ENCODE measurements around the gene AEBP1. TPM values are rescaled to one million over a fixed set of nuclear protein-coding genes. Genes with fewer than 3 reads are reported as not detected.

The AEBP1 gene
- total and polyA plus RNA-seq, 9 of the 15 experiments (the other 6 are each of a cell fraction or from before 2014, with no cell fraction given), result 0.03 to 0.78 (median 0.30) TPM; not detected in 2

GRCh38 chr7:44112231-44112996, 8.3 kb downstream of the AEBP1 start:
- FAIRE-seq (peak; percentile 62), DNase-seq (ENCODE audit: extremely low read depth in 1 of 4, low spot score in 3 of 4) (peak; percentile 64 to 83 (median 78)), ATAC-seq (peak; percentile 69)
- H3K4me2 ChIP-seq (ENCODE audit: insufficient read depth, low read length), result peak overlapping the region; percentile 76
- in situ Hi-C loops (cut with MboI) (no loop called here), intact Hi-C loops (cut with micrococcal nuclease) (no loop called here)
- H3K27ac ChIP-seq (ENCODE audit: extremely low read depth, low read depth, low read length), result no peak overlapping the region
- peaks cover 2 to 27% of the 10 kb centered on the region in 2 experiments; a peak in 3 of 5 replicates for H3K27me3 ChIP-seq (ENCODE audit: control insufficient read depth in 2 of 2, insufficient read depth in 2 of 2, low read length in 2 of 2)
- H3K36me3 ChIP-seq (ENCODE audit: control insufficient read depth, insufficient read depth, low read length), result peaks cover 32% of the 10 kb centered on the region; the same call in 2 of the 3 replicates
- H3K9me1 ChIP-seq (ENCODE audit: control insufficient read depth, insufficient read depth, low read length), result peaks cover 9% of the 10 kb centered on the region
- H2AFZ ChIP-seq (ENCODE audit: low read depth, low read length), result no peak overlapping the region; the same call in 1 of the 2 replicates
- peaks cover 10 to 59% of the 10 kb centered on the region in 2 experiments; a peak in 4 of 5 replicates for H3K4me1 ChIP-seq (replicated peaks in 1 of 2; ENCODE audit: control insufficient read depth in 2 of 2, insufficient read depth in 2 of 2, low read length in 2 of 2)
- H3K4me3 ChIP-seq, result peak overlapping the region; percentile 6
- no peaks in the 10 kb centered on the region for H3K9me3 ChIP-seq (replicated peaks; ENCODE audit: control insufficient read depth, insufficient read depth, low read depth, low read length)
- POLR2A ChIA-PET, result interaction anchor here (0.6 to 2.5 kb wide), 10 partner anchors 8 to 1597 kb away, joined by 3 to 10 read pairs (median 3); partner anchors contain the start of gene POLD2
- H3K79me2 ChIP-seq (ENCODE audit: control insufficient read depth, insufficient read depth, low read length), result no peaks in the 10 kb centered on the region
- H3K9ac ChIP-seq (ENCODE audit: insufficient read depth in 1 of 2, low read depth in 2 of 2, low read length in 2 of 2), result peak overlapping the region in 1 of 2 experiments; percentile 66; a peak in 2 of 4 replicates
- CTCF ChIA-PET (ENCODE audit: low intra/inter-chr PET ratio), result no interaction called here
- WGBS (ENCODE audit: insufficient coverage, low coverage, missing lambda C conversion rate), result 5% methylated on average over 38 of the region's 41 CpGs
- no TSS peak for BruUV-seq (replicated peaks)
- H4K20me1 ChIP-seq (replicated peaks; ENCODE audit: control insufficient read depth, insufficient read depth, low read length), result peaks cover 31% of the 10 kb centered on the region
- TF ChIP-seq TCF7 (IDR thresholded peaks at IDR 0.05; ENCODE audit: borderline replicate concordance), result no peak
- no peak for TF ChIP-seq ZNF76 (CRISPR knock-in tag; IDR thresholded peaks at IDR 0.05; ENCODE audit: borderline replicate concordance)
- peak; percentile 72; the same call in 1 of the 2 replicates for TF ChIP-seq TCF7L2 (IDR thresholded peaks at IDR 0.05; ENCODE audit: low read depth, low read length)
- no peak for TF ChIP-seq ZNF277 (CRISPR knock-in tag; IDR thresholded peaks at IDR 0.05; ENCODE audit: borderline replicate concordance)
- no peak for TF ChIP-seq U2AF2 (optimal IDR thresholded peaks at IDR 0.05; ENCODE audit: low read depth, low read length)
- no peak for TF ChIP-seq ZNF354B (CRISPR knock-in tag; IDR thresholded peaks at IDR 0.05)
- TF ChIP-seq STAT5B (CRISPR knock-in tag; IDR thresholded peaks at IDR 0.05), result no peak
- TF ChIP-seq XRCC3 (IDR thresholded peaks at IDR 0.05), result no peak
- no peak for TF ChIP-seq ZNF780A (CRISPR knock-in tag; IDR thresholded peaks at IDR 0.05)
- TF ChIP-seq CLOCK (CRISPR knock-in tag; IDR thresholded peaks at IDR 0.05; ENCODE audit: borderline replicate concordance), result no peak
- TF ChIP-seq ZNF507 (tag; conservative IDR thresholded peaks at IDR 0.05), result no peak
- no peak for TF ChIP-seq KDM5B (IDR thresholded peaks at IDR 0.05; ENCODE audit: insufficient replicate concordance, low read depth, low read length)
- no peak for TF ChIP-seq ZNF79 (CRISPR knock-in tag; IDR thresholded peaks at IDR 0.05; ENCODE audit: low read depth)
- TF ChIP-seq ETV6 (IDR thresholded peaks at IDR 0.05; ENCODE audit: borderline replicate concordance in 1 of 2, low read depth in 2 of 2, low read length in 1 of 2), result no peak
- TF ChIP-seq ETV6 (CRISPR knock-in tag; IDR thresholded peaks at IDR 0.05; ENCODE audit: borderline replicate concordance), result no peak
- no peak for TF ChIP-seq ZNF23 (CRISPR knock-in tag; IDR thresholded peaks at IDR 0.05)
- TF ChIP-seq SP2 (IDR thresholded peaks at IDR 0.05; ENCODE audit: extremely low read depth, low read depth, low read length, poor library complexity, severe bottlenecking), result no peak
- no peak for TF ChIP-seq MEIS2 (IDR thresholded peaks at IDR 0.05; ENCODE audit: partially characterized antibody)
- no peak for TF ChIP-seq PTBP1 (IDR thresholded peaks at IDR 0.05; ENCODE audit: low read depth, low read length)
